Skeletal muscle tissue (tissue), 4 donors: ENCODE results near the gene ADGRA3. TPM values are rescaled to one million over a fixed set of nuclear protein-coding genes. Genes with fewer than 3 reads are reported as not detected.

Source experiments
- H3K27ac ChIP-seq: one replicate; pipeline ENCODE4 v1.7.0; 2013; ENCODE audit warnings: mild to moderate bottlenecking, low read depth, low read length, inconsistent platforms
- H3K27me3 ChIP-seq, 3 donors: one replicate each; pipeline ENCODE4 v1.7.0; 2013; ENCODE audit warnings: low read length in 3 of 3; ENCODE audit not compliant: control insufficient read depth in 3 of 3, insufficient read depth in 3 of 3
- H3K36me3 ChIP-seq, 3 donors: one replicate each; pipeline ENCODE4 v1.7.0; 2013; ENCODE audit warnings: low read length in 3 of 3; ENCODE audit not compliant: control insufficient read depth in 3 of 3, insufficient read depth in 3 of 3
- H3K4me1 ChIP-seq, 3 donors: one replicate each; pipeline ENCODE4 v1.7.0; 2013; ENCODE audit warnings: low read length in 3 of 3, mild to moderate bottlenecking in 3 of 3; ENCODE audit not compliant: control insufficient read depth in 3 of 3, insufficient read depth in 3 of 3
- H3K4me3 ChIP-seq, 3 donors: one replicate each; pipeline ENCODE4 v1.7.0; 2013; ENCODE audit warnings: low read length in 3 of 3
- H3K9ac ChIP-seq, 3 donors: one replicate each; pipeline ENCODE4 v1.7.0; 2013; ENCODE audit warnings: low read length in 3 of 3, mild to moderate bottlenecking in 3 of 3, moderate library complexity in 2 of 3, low read depth in 1 of 3
- H3K9me3 ChIP-seq, 3 donors: one replicate each; pipeline ENCODE4 v1.7.0; 2013; ENCODE audit warnings: low read length in 3 of 3; ENCODE audit not compliant: control insufficient read depth in 3 of 3
- total RNA-seq: library from RNA; depleted of rRNA; stranded (reverse); fragments of >200 nt; gene quantifications from one replicate; pipeline ENCODE4 v1.2.3, GENCODE V29; 2014
- donor health status: Osteomylitis.

Gene ADGRA3
- total RNA-seq, 1 donor from 2014 or later, result 92.4 TPM

DNA sequence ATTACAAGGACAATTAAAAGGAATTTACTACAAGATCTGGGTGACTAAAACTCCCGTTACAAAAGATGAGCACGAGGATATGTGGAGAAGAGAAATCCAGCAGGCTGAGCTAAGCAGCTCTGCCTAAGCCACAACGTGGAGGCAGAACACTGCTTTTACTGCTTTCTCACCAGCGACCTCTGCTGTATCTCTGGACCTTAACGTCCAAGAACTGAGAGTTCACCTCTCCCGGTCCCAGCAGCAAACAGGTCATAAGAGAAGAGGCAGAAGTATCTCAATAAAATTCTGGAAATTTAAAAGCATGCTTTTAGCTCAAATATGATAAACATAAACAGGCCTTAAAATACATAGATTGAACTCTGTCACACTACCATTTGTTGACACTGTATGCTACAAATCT is 81.0 kb downstream of the ADGRA3 start:
- Histone ChIP-seq H3K4me3 (no peak overlapping the region), H3K27ac (no peak overlapping the region), H3K9ac (no peak overlapping the region), H3K36me3 (peaks cover 0 to 14% (median 9%) of the 10 kb centered on the region in 3 donors), H3K27me3 (no peaks in the 10 kb centered on the region), H3K9me3 (no peaks in the 10 kb centered on the region), H3K4me1 (no peaks in the 10 kb centered on the region)

DNA sequence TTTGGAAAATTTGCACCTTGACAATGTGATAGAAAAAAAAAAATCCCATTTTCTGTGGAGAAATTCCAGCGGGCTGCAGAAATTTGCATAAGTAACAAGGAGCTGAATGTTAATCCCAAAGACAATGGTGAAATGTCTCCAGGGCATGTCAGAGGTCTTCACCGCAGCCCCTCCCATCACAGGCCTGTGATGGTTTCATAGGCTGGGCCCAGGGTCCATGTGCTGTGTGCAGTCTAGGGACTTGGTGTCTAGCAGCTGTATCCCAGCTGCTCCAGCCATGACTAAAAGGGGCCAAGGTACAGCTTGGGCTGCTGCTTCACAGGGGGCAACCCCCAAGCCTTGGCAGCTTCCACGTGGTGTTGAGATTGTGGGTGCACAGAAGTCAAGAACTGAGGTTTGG is 85.2 kb downstream of the ADGRA3 start:
- Histone ChIP-seq H3K4me1 (peaks cover 4 to 12% (median 7%) of the 10 kb centered on the region in 3 donors), H3K9ac (no peak overlapping the region), H3K9me3 (no peaks in the 10 kb centered on the region), H3K27me3 (no peaks in the 10 kb centered on the region), H3K27ac (no peak overlapping the region), H3K36me3 (peaks cover 0 to 4% (median 4%) of the 10 kb centered on the region in 3 donors), H3K4me3 (no peak overlapping the region)

DNA sequence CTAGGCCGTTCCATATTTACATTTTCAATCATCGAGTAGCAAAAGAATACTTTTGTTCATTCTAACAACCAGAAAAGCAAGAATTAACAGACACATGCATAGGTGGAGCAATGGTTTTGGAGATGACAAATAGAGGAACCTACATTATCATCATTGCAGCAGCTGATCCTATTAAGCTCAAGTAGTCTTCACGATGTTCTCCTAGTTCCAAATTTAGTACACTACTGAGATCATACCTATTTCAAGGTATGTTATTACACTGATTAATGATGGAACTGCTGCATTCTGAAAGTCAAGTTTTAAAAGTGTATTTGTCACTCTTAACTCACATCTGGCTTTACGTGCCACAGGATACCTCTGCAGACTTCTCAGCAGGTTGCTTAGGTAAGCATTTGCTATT is 87.4 kb downstream of the ADGRA3 start:
- H3K27ac ChIP-seq, result no peak overlapping the region
- H3K4me3 ChIP-seq, result no peak overlapping the region
- H3K9ac ChIP-seq, result no peak overlapping the region
- no peaks in the 10 kb centered on the region for H3K9me3 ChIP-seq
- H3K27me3 ChIP-seq, result no peaks in the 10 kb centered on the region
- H3K4me1 ChIP-seq, result peaks cover 4 to 12% (median 7%) of the 10 kb centered on the region in 3 donors
- peaks cover 0 to 4% (median 0%) of the 10 kb centered on the region in 3 donors for H3K36me3 ChIP-seq

DNA sequence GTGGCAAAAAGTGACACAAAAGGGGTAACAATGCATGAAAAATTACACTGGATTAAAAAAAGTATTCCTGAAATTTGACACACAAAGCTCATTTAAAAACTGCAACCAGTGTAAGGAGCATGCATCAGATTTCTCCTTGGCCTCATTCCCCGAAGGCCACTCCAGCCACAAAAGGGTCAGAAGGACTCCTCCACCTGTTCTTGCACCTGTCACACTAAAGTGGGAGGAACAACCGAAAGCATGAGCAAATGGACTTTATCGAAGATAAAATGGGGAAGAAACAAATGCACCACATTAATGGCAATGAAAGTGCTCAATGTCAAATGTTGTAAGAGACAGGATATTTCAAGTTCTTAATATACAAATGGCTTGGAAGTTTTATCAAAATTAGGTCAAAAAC is 88.2 kb downstream of the ADGRA3 start:
- Histone ChIP-seq H3K36me3 (peaks cover 0 to 4% (median 0%) of the 10 kb centered on the region in 3 donors), H3K27me3 (no peaks in the 10 kb centered on the region), H3K4me3 (no peak overlapping the region), H3K27ac (no peak overlapping the region), H3K9me3 (no peaks in the 10 kb centered on the region), H3K9ac (no peak overlapping the region), H3K4me1 (peaks cover 4 to 12% (median 7%) of the 10 kb centered on the region in 3 donors)

DNA sequence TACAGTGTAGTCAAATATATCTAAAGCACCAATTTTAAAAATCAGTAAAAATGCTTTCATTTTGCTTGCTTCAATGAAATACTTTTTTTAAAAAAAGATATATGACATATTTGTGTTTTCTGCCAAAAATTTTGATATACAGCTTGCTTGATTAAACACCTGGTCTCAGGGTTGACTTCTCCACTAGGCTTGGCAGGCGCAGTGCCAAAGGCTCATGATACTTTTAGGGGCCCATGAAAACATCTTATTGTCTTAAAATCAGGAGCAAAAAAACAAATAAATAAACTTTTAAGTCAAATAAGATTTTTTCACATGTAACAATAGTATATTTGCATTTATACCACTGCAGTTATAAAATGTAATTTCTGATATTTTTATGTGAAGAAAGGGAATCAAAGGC is 95.6 kb downstream of the ADGRA3 start:
- Histone ChIP-seq H3K9me3 (no peaks in the 10 kb centered on the region), H3K27me3 (no peaks in the 10 kb centered on the region), H3K9ac (no peak overlapping the region), H3K4me3 (no peak overlapping the region), H3K27ac (no peak overlapping the region), H3K36me3 (peaks cover 0 to 9% (median 0%) of the 10 kb centered on the region in 3 donors), H3K4me1 (no peaks in the 10 kb centered on the region)

DNA sequence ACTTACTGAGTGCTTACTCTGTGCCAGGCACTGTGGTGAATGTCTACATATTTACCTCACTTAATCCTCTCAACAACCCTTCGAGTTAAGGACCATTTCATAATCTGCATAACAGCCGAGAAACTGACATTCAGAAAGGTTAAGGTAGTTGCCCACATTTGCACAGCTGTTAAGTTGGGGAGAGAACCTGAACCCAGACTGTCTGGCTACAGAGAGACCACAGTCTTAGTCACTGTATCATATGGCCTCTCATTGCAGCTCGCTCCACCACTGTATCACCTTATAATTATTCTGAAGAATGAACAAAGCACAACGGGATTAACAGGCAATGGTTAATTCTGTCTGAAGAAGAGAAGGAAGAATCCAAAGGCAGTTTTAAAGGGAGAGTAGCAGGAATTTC is 98.5 kb downstream of the ADGRA3 start:
- peaks cover 0 to 10% (median 0%) of the 10 kb centered on the region in 3 donors for H3K36me3 ChIP-seq
- no peak overlapping the region for H3K9ac ChIP-seq
- no peaks in the 10 kb centered on the region for H3K4me1 ChIP-seq
- no peak overlapping the region for H3K4me3 ChIP-seq
- H3K9me3 ChIP-seq, result no peaks in the 10 kb centered on the region
- no peaks in the 10 kb centered on the region for H3K27me3 ChIP-seq
- H3K27ac ChIP-seq, result no peak overlapping the region

DNA sequence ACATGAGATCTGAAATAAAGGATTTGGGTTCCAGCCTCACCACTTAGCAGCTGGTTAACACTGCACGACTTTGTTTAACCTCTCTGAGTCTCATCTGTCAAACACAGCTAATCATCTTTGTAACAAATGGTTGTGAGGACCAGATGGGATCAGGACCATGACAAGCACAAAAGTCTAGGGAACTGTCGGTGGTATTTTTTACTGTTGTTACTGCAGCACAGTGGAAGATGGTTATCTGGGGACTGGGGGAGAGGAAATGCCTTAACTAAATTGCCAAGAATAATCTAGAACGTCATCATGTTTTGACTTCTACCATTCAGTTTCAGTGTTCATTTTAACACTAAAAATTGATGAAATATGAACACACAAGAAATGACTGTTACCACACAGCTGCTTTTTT is 99.5 kb downstream of the ADGRA3 start:
- Histone ChIP-seq H3K36me3 (peaks cover 0 to 8% (median 0%) of the 10 kb centered on the region in 3 donors), H3K4me1 (no peaks in the 10 kb centered on the region), H3K27me3 (no peaks in the 10 kb centered on the region), H3K27ac (no peak overlapping the region), H3K9ac (no peak overlapping the region), H3K9me3 (no peaks in the 10 kb centered on the region), H3K4me3 (no peak overlapping the region)

DNA sequence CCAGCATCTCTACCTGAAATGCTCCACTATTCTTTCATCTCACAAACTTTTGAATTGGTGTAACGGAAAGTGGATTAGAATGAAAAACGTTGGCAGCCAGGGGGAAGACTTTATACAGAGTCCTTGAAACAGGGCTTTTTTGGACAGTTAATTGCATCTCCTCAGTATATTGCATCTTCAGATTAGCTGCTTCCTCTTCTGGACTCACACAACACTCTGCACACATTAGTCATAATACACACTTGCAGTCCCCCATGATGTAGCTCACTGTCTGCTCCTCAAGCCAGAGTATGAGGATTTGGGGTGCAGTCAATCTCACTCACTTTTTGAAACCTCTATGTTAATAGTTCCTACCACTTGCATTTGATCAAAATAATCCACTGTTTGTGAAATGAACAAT is 101.0 kb downstream of the ADGRA3 start:
- no peaks in the 10 kb centered on the region for H3K9me3 ChIP-seq

DNA sequence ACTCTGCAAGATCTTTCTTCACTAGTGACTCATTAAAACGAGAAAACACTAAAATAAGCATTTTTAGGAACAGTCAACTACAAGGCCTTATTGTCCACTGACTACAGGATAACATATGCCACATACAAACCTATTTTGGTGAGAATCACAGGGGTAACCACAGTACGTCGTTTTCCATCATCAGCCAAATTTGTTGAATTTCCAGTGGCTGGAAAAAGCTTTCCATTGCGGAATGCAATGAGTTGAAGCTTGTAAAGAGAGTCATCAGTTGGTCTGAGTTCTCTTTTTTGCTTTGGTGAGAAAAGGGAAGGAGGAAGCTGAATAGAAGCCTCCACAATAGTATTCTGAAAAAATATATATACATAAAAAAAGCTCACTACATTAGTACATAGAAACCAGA is 102.4 kb downstream of the ADGRA3 start:
- no peaks in the 10 kb centered on the region for H3K27me3 ChIP-seq
- no peaks in the 10 kb centered on the region for H3K4me1 ChIP-seq
- peaks cover 0 to 8% (median 0%) of the 10 kb centered on the region in 3 donors for H3K36me3 ChIP-seq
- no peak overlapping the region for H3K4me3 ChIP-seq
- H3K9ac ChIP-seq, result no peak overlapping the region
- H3K27ac ChIP-seq, result no peak overlapping the region
- no peaks in the 10 kb centered on the region for H3K9me3 ChIP-seq

More for the DNA sequence above, 101.0 kb downstream of the ADGRA3 start:
- Histone ChIP-seq H3K27ac (no peak overlapping the region), H3K4me3 (no peak overlapping the region), H3K9ac (no peak overlapping the region), H3K27me3 (no peaks in the 10 kb centered on the region), H3K36me3 (peaks cover 0 to 8% (median 0%) of the 10 kb centered on the region in 3 donors), H3K4me1 (no peaks in the 10 kb centered on the region)

DNA sequence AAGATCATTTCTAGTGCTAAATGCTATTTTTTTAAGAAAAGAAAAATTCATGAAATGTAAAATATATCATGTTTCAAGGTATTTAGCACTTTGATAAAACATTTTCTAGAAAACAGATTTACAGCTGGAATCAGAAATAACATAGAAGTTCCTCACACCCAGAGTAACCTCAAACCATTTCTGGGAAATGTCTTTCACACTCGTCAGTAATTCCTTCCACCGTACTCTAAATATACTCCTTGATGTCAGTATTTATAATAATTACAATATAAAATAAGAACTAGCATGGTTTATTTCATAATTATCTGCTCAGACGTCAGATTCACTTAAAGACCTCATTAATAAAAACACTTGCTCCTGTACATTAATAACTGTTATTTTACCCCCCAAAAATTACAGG is 103.9 kb downstream of the ADGRA3 start:
- H3K4me1 ChIP-seq, result no peaks in the 10 kb centered on the region

More for the DNA sequence above, 103.9 kb downstream of the ADGRA3 start:
- H3K9ac ChIP-seq, result no peak overlapping the region
- H3K4me3 ChIP-seq, result no peak overlapping the region
- H3K36me3 ChIP-seq, result peaks cover 0 to 6% (median 0%) of the 10 kb centered on the region in 3 donors
- no peaks in the 10 kb centered on the region for H3K27me3 ChIP-seq
- H3K9me3 ChIP-seq, result no peaks in the 10 kb centered on the region
- H3K27ac ChIP-seq, result no peak overlapping the region
